HG02623 (cell line): ENCODE results near the gene ORC2.
"Not testable (repeated sequence)": the region's sequence is repeated elsewhere in the genome, so short reads cannot be mapped to it uniquely, and the experiment has no call there.

Experiments
- ATAC-seq: cut with Tn5 transposase; IDR thresholded peaks from one replicate; pipeline ENCODE4 v1.9.1; 2021; ENCODE audit warnings: moderate library complexity; ENCODE audit not compliant: unreplicated experiment

ORC2 gene

DNA sequence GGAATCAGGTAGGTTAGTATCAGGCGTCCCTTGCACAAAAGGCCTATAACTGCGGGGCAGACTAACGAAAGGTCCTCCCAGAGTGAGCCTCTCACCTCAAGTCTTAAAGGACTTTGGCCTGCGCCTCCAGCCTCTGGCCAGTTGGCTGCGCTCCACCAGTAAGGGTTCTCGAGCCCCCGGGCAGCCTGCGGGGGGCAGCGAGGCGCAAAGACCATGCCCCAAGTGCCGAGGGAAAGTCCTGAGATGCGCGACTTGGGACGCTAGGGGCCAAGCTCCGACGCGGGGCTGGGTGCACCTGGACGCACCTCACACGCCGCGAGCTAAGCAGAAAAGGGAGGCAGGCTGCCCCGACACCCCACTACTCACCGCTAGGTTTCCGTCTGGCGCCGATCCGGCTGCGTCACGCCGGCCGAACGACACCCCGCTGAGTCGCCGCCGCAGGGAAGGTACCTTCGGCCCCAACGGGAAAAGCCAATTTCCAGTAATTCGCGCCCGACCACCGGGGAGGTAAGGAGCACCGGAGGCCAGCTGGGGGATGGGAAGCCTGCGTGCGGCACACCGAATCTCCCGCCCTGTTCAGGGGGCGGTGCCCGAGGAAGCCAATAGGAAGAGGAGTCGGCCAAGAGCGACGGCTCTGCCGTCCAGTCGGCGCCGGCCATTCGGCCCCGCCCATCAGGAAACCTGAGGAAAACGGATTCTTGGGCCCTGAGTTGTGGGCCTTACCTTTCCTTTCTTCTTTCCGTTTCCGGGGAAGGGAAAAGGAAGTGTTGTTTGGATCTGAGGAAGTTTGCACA, at the start of gene ORC2:
TSS of gene ORC2 (minus strand) at position 537 of the 794 bp plus-strand sequence. CDS start 5,537 bp downstream, outside the sequence.
- ATAC-seq = peak; percentile 90

DNA sequence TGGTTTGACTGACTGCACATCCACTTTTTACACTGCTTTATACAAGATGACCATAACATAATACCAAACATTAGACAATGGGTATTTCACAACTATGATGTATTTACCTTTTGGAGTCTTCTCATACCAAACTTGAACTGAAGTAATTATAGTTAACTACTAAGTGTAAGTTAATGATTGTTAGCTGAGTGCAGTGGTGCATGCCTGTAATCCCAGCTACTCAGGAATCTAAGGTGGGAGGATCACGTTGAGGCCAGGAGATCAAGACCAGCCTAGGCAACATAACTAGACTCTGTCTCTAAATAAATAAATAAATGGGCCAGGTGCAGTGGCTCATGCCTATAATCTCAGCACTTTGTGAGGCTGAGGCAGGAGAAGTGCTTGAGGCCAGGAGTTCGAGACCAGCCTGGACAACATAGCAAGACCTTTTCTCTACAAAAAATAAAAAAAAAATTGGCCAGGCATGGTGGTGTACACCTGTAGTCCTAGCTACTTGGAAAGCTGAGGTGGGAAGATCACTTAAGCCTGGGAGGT, 44.9 kb upstream of the ORC2 start:
- ATAC-seq = no peak

DNA sequence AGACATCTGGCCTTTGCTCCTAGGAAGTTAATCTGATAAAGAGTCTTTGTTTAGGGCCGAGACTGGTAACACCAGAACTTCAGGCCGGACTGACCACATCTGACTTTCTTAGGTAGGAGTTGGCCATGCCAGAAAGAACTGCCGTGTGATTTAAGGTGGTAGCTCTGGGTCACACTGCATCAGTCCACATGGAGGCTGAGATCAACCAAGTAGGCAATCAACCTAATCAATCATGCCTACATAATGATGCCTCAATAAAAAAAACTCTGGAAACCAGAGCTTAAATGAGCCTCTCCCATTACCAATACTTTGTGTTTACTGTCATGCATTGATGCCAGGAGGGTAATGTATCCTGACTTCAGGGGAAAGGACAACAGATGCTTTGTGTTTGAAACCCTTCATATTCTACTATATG, 44.1 kb upstream of the ORC2 start:
- ATAC-seq = no peak

DNA sequence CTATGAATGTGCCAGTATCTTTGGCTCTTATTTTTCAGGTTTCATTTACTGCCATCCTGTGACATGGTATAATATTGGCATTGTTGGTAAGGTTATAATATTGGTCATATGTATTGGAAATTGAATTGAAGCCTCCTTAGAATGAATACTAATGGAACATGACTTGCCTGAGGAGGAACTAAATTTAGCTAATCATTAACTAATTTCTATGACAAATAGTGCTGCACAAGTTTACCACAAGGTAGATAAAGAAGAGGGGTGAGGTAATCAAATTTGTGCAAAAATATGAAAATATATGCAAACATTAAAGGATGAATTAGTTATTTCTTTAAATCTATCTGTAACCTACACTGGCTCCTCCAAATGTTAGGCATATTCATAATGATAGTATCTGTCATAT, 43.2 kb upstream of the ORC2 start:
- no peak for ATAC-seq

DNA sequence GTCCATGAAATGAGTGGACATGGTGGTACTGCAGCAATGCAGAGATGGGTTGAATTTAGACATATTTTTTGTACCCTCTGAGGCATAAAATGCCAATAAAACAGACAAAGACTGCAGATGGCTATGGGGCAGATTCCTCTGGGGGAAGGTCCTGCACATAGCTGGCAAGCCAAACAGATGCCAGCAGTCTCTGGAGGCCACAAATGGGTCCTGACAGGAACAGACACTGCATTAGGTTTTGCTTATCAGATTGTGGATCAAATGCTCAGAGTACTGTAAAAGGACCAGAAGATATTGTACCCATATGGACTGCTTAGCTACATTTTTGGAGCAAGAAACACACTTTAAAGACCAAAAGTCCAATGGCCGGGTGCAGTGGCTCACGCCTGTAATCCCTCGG, 40.9 kb upstream of the ORC2 start:
- no peak for ATAC-seq

DNA sequence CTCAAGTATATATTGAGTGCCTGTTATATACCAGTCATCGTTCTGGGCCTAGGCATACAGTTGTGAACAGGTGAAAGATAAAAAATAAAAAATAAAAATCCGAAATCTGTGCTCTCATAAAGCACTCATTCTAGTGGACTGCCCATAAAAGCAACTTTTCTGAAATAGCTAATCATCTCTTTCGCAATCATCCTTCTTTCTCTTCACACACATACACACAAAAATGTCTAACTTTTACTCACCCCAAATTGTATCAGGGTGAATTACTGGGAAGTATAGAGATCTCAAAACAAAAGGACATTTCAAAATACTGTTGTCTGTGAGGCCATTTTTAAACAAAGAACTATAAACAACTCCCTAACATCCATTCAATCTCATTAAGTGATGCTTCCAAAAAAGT, 29.6 kb upstream of the ORC2 start:
- ATAC-seq = no peak

DNA sequence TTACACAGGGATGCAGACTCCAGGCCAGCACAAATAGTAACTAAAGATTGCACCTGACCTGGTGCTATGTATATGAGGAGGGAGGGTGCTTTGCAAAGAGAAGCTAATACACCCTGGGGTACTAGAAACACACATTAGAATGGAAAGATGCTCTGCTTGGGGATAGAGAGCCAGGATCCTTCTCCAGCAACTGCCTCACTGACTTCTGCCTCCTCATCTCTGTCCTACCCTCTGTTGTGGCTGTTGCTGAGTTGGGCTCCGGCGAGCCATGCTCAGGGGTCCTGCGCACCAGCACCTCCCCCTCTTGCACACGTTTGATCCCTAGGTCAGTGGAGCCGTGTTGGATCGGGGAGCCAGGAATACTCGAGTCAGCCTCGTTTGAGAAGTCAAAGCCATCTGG, 23.7 kb upstream of the ORC2 start:
- ATAC-seq = no peak

DNA sequence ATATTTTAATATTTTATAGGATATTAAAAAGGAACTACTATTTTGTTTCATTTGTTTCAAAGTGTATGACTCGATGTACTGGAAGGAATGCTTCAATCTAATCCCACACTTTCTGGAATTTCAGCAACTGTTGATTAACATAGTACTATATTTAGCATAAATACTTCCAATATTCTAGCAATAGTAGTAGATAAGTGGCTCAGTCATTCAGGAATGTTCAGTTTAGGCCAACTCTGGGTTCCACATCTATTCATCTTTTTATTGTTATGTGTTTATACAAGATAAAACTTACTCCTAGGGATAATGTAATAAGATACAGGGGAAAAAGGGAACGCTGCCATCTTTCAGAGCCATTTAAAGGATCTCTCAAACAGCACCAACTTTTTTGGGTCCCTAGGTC, 22.3 kb upstream of the ORC2 start:
- no peak for ATAC-seq

DNA sequence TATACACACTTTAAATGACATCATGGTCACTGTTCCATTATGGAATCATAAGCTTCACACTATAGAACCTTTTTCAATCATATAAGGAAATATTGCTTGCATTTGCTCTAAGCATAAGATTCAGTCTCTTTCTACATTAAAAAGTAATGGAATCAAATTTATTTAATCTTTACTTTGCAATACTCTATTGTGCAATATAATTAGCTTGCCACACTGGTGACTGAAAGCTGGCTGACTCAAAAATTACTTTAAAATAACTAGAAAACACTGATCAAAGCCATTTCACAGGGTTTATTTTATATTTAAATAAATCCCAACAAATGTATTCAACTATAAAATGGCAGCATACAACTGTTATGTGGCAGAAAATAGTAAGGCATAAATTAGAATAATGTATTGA, 13.2 kb upstream of the ORC2 start:
- ATAC-seq = no peak

DNA sequence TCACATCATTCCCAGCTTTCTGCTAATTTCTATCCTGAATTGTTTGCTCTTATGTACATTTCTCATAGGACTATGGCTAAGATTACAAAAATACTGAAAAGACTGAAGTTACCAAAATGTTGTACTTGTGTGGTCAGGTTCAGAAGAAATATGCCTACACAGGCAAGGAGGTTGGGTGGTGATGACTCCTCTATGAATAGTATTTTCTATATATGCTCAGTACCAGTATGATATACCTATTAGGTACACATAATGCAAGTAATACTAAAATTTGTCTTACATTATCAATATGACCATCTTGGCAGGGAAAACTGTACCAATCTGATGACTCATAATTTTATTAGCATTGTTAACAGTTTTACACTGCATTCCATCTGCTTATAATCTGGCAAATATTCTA, 12.2 kb upstream of the ORC2 start:
- ATAC-seq = no peak

DNA sequence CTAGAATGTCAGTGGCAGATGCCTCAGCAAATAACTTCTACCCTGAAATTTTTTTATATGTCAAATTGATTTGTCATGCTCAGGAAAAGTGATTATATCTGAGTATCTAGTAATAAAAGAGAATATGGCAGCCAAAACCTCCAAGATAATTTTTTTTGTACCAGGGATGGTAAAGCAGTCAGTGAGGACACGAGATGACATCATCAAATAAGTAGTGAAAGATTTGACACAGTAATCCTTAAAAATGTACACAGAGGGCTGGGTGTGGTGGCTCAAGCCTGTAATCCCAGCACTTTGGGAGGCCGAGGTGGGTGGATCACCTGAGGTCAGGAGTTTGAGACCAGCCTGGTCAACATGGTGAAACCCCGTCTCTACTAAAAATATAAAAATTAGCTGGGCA, 6.6 kb upstream of the ORC2 start:
- not testable (repeated sequence) for ATAC-seq

DNA sequence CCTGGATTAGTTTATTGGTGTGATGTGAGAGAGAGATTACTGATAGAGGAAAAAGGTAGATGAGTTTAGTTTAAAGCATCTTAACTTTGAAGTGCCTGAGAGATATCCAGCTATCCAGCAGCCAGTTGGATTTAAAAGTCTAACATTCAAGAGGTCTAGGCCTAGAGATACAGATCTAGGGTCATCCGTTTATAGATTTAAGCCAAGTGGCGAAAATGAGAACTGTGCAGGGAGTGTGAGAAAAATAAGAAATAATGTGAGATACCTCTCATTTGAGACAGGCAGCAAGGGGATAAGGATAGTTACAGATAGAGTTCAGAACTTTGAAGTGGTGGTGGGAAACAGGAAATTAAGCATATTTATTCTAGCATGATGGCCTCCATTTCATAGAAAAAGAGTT, 5.3 kb upstream of the ORC2 start:
- ATAC-seq = no peak

DNA sequence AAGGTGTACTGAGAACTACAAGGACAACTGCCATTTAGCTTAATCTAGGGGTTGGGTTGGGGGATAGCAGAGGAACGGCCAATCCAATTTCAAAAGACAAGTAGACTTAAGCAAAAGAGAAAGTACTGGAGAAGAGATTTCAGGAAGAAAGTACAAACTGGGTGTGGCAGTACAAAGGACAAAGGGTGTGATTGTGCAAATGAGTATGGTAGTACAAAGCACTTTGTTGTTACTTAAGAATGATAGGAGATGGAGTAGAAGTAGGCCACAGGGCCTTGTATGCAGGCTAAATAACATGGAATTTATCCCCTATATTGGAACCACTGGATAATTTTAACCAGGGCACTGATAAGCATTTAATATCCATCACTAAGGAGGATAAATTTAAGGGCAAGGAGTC, 4.7 kb upstream of the ORC2 start:
- ATAC-seq = no peak

DNA sequence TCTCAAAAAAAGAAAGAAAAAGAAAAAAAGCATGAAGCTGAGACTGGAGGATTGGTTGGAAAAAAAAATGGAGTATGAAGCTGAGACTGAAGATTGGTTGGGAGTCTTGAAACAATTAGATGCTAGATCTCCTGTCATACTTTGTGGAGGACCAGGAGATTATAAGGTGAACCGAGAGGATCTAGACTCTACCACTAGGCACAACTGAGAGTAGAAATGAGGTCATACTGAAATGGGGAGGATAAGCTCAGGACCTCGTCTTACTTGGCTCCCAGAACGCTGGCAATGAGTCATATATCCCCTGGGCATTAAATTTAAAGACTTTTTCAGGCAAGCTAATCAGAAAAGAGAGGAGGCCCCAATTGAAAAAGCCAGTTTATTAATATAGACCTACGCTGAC, 3.3 kb upstream of the ORC2 start:
- no peak for ATAC-seq

DNA sequence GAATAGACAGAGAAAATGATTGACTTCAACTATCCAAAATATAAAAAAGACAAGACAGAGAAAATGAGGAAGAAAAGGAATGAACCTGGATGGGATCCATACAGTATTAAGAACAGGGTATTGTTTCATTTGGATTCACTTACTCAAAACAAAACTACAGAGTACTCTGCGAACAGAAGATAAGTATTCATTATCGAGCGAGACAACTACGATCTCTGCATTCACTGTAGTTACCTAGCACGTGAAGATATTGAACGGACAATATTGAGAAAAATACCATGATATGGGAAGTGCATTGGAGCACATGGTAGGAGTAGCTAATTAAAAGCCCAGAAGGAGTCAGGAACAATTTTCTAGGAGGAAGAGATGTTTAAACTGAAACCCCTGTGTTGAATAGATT, 1.0 kb upstream of the ORC2 start:
- ATAC-seq = no peak

DNA sequence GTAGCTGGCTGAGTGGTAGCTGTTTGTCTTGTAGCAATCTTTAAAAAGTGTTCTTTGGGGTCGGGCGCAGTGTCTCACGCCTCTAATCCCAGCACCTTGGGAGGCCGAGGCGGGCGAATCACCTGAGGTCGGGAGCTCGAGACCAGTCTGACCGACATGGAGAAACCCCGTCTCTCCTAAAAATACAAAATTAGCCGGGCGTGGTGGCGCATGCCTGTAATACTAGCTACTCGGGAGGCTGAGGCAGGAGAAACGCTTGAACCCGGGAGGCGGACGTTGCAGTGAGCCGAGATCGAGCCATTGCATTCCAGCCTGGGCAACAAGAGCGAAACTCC, 425 bp upstream of the ORC2 start:
- peak; percentile 3 for ATAC-seq

DNA sequence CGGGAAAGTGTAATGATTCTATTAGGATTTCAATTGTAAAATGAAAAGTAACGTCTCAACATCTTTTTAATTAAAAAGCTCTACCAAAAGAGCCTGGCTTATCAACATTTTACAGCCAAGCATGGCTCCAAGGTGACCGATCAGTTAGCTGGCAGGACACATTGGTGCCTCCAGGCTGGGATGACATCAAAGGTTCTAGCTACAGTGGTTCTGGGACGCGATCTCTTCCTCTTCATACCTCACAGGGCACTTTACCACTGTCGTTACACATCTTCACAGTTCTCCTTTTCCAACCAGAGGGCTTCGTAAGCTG, 693 bp downstream of the ORC2 start:
- ATAC-seq = peak; percentile 12

DNA sequence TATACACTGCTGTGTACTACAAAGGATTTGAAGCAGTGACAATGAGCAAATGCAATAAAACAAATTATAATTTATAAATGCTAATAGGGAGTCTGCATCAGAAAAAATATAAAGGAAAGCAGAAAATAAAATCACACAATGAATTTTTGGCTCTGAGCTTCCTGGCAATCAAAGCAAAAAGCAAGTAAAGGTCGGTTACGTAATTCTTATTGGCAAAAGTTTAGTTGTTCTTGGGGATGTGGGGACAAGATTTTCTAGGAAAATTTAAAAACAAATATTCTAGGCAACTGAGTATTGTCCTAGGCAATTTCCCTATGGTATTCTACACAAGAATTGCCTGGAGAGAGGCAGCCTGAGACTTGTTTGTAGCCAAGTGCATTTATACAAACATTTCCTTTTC, 1.8 kb downstream of the ORC2 start:
- no peak for ATAC-seq

DNA sequence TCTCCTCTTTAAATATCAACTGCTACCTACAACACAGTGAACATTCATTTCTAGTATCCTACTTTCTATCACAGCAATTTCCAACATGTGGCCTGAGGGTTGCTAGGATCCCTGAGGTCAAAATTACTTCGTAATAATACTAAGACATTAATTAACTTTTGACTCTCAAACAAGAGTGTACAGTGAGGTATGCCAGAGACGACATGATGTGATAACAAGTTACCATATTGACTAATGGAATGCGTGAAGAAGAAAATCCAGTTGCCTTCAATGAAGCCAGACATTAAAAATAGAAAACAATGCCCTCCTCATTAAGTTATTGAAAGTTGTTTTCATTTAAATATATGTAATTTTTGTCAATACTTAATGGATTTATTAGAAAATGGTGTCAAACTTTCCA, 13.1 kb downstream of the ORC2 start:
- ATAC-seq = no peak

DNA sequence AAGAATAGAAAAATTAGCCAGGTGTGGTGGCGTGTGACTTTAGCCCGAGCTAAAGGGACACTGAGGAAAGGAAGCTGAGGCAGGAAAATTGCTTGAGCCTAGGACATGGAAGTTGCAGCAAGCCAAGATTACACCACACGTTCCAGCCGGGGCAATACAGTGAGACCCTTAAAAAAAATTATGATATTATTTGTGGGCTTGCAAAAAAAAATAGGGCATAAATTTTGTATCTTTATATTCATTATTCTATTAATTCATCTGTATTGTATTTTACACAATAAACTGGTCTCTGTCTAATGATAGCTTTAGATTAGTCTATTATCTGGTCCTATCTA, 18.1 kb downstream of the ORC2 start:
- ATAC-seq = no peak

DNA sequence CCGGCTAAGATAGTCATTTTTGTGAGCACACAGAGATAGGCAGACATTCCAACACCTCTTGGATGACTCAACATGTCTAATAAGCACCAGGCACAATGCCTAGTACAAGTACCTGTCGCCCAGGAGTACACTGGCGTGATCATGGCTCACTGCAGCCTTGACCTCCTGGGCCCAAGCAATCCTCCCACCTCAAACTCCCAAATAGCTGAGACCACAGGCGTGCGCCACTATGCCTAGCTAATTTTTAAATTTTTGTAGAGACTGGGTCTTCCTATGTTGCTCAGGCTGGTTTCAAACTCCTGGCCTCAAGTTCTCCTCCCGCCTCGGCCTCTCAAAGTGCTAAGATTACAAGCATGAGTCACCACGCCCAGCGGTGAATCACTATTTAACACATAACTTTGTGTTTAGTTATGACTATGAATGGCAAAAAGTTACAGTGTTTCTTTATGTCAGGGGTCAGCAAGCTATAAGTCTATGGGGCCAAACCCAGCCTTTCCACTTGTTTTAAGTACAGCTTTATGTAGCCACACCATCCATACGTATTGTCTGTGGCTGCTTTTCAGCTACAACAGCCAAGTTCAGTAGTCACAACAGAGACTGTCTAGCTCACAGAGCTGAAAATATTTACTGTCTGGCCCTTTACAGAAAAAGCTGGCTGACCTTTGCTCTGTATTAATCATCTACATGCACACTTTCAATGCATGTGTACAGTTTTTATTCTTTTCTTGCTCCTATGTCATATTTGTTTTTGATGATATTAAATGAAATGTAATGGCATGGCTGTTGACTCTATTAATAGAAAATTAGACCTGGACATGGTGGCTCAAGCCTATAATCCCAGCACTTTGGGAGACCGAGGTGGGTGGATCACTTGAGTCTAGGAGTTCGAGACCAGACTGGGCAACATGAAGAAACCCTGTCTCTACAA, 18.7 kb downstream of the ORC2 start:
- no peak for ATAC-seq

DNA sequence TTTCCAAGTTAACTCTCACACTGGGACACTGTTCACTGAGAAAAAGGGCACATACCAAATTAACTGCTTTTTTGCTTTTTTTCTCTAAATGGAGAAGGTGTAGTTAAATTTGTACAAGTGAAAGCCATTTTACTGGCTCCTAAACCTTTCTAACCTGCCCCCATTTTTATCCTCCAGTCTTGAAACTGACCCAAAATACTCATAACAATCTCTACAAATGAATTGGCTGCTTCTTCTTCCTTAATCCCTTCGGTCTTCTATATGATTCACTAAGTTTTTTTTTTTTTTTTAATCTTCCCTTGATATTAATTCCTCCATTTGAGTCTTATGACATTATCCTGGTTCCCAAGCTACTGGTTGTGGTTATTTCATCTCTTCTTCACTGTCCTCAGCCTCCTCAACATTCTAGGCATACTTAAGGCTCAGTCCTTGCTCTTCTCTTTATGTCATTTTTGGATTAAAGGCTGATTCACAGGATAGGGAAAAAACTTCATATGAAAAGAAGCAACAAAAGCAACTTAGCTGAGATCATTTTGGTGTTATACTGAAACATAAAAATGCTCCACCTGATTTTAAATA, 19.8 kb downstream of the ORC2 start:
- no peak for ATAC-seq
